EL (cell line): ENCODE data around the gene FOXK1.
"Not testable (repeated sequence)": the region's sequence is repeated elsewhere in the genome, so short reads cannot be mapped to it uniquely, and the experiment has no call there.

Source experiments
- DNase-seq: peaks from one replicate; pipeline ENCODE4 v3.0.0-alpha.2; 2016

FOXK1 gene

DNA sequence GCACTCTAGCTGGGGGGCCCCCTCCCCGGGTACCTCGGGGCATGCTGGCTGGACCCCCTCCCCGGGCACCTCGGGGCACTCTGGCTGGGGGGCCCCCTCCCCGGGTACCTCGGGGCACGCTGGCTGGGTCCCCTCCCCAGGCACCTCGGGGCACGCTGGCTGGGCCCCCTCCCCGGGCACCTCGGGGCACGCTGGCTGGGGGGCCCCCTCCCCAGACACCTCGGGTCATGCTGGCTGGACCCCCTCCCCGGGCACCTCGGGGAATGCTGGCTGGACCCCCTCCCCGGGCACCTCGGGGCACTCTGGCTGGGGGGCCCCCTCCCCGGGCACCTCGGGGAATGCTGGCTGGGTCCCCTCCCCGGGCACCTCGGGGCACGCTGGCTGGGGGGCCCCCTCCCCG is 120.5 kb downstream of the FOXK1 start:
- not testable (repeated sequence) for DNase-seq

DNA sequence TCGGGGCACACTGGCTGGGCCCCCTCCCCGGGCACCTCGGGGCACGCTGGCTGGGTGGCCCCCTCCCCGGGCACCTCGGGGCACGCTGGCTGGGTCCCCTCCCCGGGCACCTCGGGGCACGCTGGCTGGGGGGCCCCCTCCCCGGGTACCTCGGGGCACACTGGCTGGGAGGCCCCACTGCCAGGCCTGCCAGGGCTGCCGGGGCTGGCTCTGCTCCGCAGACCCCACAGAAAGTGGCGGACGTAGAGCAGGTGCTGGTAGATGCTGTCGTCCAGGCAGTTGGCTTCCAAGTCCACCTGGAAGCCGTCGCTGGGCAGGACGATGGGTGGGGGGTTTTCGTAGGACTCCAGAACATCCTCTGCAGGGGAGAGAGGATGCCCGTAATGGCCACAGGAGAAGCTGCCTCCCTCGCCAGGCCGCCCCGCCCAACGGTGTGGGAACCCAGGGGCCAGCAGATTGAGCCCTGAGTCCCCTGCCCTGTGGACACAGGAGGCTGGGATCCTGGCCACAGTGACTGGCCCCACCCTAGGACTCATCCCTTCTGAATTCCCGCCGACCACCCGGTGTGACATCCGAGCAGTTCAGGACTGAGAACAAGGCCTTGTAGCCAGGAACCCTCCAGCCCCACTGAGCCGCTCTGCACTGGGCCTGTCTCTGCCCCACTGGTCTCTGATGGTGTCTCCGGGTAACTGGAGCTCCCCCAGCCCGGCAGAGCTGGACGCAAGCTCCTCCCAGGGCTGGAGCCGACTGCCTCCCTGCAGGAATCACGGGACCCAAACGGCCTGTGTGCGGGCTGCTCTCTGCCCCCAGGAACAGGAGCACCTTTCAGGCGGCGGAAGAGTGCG is 121.5 kb downstream of the FOXK1 start:
- DNase-seq: no peak

- DNase-seq: no peak
Observed at GRCh38 chr7:4805110-4805983, 123.3 kb downstream of the FOXK1 start.

- DNase-seq: no peak
Observed at GRCh38 chr7:4805984-4806300, 123.8 kb downstream of the FOXK1 start.

GRCh38 chr7:4806983-4807597 is 125.0 kb downstream of the FOXK1 start:
- no peak for DNase-seq

- no peak for DNase-seq
Observed at GRCh38 chr7:4807598-4808016, 125.5 kb downstream of the FOXK1 start.

GRCh38 chr7:4808026-4808425 is 125.9 kb downstream of the FOXK1 start:
- no peak for DNase-seq

GRCh38 chr7:4808565-4808964 is 126.5 kb downstream of the FOXK1 start:
- no peak for DNase-seq

- DNase-seq: no peak
Observed at GRCh38 chr7:4809091-4809591, 127.0 kb downstream of the FOXK1 start.

DNA sequence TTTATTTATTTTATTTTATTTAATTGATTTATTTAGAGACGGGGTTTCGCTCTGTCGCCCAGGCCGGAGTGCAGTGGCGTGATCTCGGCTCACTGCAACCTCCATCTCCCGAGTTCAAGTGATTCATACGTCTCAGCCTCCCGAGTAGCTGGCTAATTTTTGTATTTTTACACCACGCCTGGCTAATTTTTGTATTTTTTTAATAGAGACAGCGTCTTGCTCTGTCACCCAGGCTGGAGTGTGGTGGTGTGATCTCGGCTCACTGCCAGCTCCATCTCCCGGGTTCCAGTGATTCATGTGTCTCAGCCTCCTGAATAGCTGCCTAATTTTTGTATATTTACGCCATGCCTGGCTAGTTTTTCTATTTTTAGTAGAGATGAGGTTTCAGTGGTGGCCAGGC is 127.6 kb downstream of the FOXK1 start:
- no peak for DNase-seq

DNA sequence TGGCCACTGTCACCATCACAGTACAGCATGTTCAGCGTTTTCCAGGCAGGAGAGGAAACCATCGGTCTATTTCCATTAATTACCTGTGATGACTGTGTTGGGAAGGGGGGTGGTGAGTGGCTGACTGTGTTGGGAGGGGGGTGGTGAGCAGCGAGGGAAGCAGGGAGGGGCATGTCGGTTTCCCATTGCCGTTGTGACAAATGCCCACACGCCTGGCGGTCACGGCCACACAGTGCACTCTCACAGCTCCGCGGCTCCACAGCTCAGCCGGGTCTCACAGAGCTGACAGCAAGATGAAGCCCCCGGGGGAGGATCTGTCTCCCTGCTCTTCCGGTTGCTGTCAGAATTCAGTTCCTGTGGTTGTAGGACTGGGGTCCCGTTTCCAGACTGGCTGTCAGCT is 132.3 kb downstream of the FOXK1 start:
- DNase-seq: no peak

DNA sequence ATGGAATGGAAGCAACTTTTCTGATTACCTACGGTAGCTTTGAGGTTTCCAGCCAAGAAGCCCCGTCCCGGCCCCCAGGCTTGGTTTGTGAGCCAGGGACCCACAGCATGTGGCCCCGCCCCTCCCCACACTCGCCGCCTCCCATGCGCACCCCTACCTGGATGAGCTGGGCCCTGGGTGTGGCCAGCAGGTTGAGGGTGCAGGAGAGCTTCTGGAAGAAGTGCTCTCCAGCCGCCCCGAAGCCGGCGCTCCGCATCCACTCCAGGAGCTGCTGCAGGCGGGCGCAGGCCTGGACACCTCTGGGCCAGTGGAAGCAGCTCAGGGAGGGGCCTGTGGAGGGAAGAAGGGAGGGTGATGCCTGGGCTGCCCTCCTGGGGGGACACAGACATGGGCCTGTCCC is 133.0 kb downstream of the FOXK1 start:
- DNase-seq: no peak

- no peak for DNase-seq
Observed at GRCh38 chr7:4815609-4816418, 133.7 kb downstream of the FOXK1 start.

DNA sequence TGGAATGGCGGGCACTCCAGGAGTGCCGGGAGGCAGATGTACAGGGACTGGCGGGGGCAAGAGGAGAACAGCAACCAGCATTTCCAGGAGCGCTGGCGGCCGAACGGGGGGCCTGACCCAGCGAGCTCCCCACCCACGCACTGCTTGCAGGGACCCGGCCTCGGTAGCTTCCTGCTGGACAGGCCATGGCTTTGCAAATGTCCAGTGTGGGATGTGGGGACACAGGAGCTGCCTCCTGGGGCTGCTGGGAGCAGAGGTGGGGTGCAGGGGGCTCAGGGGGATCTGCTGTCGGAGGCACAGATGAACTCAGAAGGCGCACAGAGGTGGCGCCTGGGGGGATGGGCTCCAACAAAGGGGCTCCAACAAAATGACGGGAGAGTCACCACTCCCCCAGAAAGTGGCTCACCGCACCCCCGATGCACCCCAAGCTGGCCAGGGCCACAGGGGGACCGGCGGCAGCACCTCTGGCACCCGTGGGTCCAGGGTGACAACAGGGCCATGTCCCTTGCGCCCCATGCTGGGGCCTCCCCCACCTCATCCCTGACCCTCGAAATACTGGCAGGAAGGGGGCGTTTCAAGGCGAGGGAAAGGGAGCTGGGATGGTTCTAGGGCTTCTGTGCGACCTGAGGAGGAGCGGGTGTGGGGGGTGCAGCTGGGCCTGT is 134.5 kb downstream of the FOXK1 start:
- DNase-seq: no peak

GRCh38 chr7:4817178-4817901 is 135.2 kb downstream of the FOXK1 start:
- DNase-seq: no peak

DNA sequence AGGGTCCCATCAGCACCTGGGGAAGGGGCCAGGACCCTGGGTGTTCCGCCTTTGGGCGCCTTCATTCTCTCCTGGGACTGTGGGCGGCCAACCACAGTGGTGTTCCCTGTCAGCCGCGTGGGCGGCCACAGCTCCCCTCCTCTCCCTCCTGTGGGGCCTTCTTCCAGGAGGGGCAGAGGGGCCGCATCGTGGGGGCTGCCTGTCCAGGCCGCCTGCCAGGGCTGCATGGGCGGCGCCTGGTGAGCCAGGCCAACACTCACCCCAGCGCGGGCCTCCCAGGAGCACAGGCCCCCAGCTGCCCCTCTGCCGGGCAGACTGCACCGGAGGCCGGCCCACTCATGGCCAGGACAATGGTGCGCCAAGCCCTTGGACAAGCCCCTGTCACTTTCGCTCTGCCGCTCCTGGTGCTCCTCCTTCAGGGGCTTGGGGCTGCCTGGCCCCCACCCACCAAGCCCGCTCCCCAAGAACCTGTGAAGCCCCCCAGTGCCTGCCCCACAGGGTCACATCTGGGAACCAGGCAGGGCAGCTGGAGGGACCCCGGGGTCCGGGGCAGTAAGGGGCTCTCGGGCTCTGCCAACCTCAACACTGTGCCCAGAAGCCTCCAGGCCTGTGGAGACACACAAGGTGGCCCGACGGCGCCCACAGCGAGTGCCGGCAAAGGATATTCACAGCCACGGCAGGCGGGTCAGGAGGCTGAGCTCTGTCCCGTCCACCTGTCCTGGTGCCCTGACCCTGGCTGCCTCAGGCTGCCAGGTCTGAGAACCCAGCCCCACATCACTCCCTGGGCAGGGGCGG is 136.1 kb downstream of the FOXK1 start:
- DNase-seq: no peak

- DNase-seq: no peak
Observed at GRCh38 chr7:4819560-4820404, 137.7 kb downstream of the FOXK1 start.

DNA sequence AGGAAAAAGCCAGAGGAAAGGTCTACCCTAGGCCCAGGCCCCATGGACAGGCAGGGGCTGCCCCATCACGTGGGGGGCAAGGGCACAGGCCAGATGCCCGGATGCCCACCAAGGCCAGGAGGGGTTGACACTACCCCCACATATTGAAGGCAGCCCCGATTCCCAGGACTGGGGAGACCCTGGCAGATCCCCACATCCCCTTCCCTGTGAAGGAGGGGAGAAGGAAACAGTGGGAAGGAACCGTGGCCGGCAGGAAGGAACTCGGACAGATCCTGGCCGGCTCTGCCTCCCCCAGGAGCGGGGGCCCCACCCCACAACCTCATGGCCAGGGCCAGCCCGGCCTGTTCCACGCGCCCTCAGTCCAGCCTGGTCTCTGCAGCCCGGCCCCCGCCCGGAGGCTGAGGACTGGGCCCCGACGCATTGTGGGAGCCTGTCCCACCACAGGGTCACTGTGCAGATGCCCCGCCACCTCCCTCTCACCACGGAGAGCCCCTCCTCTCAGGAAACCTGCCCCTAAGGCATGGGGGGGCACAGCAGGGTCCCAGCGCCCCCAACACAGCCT is 138.4 kb downstream of the FOXK1 start:
- DNase-seq: no peak
